Neural cell (in vitro differentiated cells): Measurements from ENCODE around the gene FTCD.

Experiments
- CTCF ChIP-seq: fragments of 450-650 bp; IDR thresholded peaks from 2 replicates; pipeline ENCODE4 v1.5.1; 2014; ENCODE audit warnings: antibody characterized with exemption, mild to moderate bottlenecking, moderate library complexity; ENCODE audit not compliant: poor library complexity, severe bottlenecking
- EP300 ChIP-seq: fragments of 450-650 bp; conservative IDR thresholded peaks from 2 replicates; pipeline ENCODE4 v1.6.1; 2014; ENCODE audit warnings: antibody characterized with exemption, mild to moderate bottlenecking, moderate library complexity; ENCODE audit not compliant: poor library complexity, severe bottlenecking
- MXI1 ChIP-seq: fragments of 450-650 bp; conservative IDR thresholded peaks from 2 replicates; pipeline ENCODE4 v1.6.1; 2014; ENCODE audit warnings: antibody characterized with exemption, mild to moderate bottlenecking; ENCODE audit not compliant: poor library complexity, severe bottlenecking

DNA sequence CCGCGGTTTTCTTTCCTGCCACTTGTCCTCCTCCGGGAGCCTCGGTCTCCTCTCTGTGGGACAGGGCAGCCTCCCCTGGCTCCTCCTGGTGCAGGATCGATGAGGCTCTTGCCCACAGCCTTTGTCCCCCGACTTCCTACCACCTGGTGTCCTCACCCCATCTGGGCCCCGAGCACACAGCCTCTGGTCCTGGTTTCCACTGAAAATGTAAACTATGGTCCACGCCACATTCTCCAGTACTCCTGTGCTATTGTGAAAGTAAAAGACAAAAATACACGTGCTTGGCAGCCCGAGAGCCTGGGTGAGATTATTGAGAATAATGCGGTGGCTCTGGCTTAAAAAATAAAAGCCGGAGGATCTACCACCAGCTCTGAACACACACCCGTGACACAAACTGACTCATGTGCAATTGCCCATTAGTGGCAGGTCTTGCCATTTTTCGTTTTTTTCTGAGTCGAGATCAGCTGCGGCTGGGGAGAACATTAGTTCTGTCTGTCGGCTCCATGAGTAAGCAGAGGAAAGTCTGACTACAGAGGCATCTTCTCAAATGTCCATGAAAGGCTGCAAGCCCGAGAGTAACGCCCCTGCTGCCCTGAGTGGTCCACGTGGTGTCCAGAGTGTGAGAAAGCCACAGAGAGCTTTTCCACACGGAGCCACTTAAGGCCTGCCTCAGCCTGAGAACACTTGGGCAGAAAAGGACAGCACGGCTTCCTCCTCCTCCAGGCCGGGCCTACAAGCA lies 63.2 kb downstream of the FTCD start:
- TF ChIP-seq EP300, result no peak
- TF ChIP-seq CTCF, result no peak
- TF ChIP-seq MXI1, result no peak
